ENCODE data around the gene ABTB2.

DNA sequence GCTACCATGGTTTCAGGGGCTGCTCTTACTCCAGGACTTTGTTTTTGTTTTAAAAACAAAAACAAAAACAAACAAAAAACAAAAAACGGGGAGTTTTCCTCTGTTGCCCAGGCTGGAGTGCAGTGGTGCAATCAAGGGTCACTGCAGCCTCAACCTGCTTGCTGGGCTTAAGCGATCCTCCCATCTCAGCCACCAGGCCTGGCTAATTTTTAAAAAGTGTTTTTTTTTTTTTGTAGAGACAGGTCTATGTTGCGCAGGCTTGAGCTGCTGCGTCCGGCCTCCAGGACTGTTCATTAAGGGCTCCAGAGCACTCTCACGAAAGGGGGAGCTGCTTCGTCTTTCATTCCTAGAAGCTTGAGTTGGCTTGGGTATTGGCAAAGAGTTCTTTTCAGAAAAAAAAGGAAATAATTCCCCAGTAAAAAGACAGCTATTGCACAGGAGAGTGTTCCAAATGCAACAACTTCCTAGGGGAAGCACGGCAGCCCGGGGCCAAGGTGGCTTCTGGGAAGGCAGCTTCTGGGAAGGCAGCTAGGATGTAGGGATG lies 173.9 kb downstream of the ABTB2 start:
- no peak for TF ChIP-seq POLR2A (IDR thresholded peaks at IDR 0.05; ENCODE audit: low read length)
- TF ChIP-seq GATA1 (IDR thresholded peaks at IDR 0.05; ENCODE audit: low read depth, low read length) = no peak
